GM08714 (cell line): ENCODE results near the gene SVOPL.

Source experiments
- H3K4me3 ChIP-seq: fragments of 200-500 bp; sonication (Bioruptor generic); 2 replicates; pipeline ENCODE4 v1.5.1; 2014; ENCODE audit warnings: mild to moderate bottlenecking, low read length, inconsistent platforms
- ZNF274 ChIP-seq: IDR thresholded peaks from 2 replicates; pipeline ENCODE4 v1.6.1; 2012; ENCODE audit warnings: mild to moderate bottlenecking, low read depth, low read length

SVOPL gene

GRCh38 chr7:138618506-138618905 lies 82.7 kb downstream of the SVOPL start:
- TF ChIP-seq ZNF274 = no peak
- no peak overlapping the region for H3K4me3 ChIP-seq

- no peak for TF ChIP-seq ZNF274
These were observed 85.1 kb downstream of the SVOPL start for GRCh38 chr7:138616085-138616484.

GRCh38 chr7:138613630-138614029 lies 87.5 kb downstream of the SVOPL start:
- H3K4me3 ChIP-seq = no peak overlapping the region
- TF ChIP-seq ZNF274 = no peak

More at GRCh38 chr7:138616085-138616484, 85.1 kb downstream of the SVOPL start:
- no peak overlapping the region for H3K4me3 ChIP-seq

GRCh38 chr7:138610671-138611170 lies 90.4 kb downstream of the SVOPL start:
- no peak for TF ChIP-seq ZNF274
- H3K4me3 ChIP-seq = no peak overlapping the region

- H3K4me3 ChIP-seq = no peak overlapping the region
- TF ChIP-seq ZNF274 = no peak
These were observed 92.9 kb downstream of the SVOPL start for GRCh38 chr7:138608275-138608674.

- no peak overlapping the region for H3K4me3 ChIP-seq
- no peak for TF ChIP-seq ZNF274
These were observed 93.7 kb downstream of the SVOPL start for GRCh38 chr7:138607216-138608126.

- no peak overlapping the region for H3K4me3 ChIP-seq
- no peak for TF ChIP-seq ZNF274
These were observed 94.9 kb downstream of the SVOPL start for GRCh38 chr7:138606236-138606635.

GRCh38 chr7:138603549-138604318 lies 97.4 kb downstream of the SVOPL start:
- no peak for TF ChIP-seq ZNF274

GRCh38 chr7:138602451-138602850 lies 98.7 kb downstream of the SVOPL start:
- TF ChIP-seq ZNF274 = no peak
- H3K4me3 ChIP-seq = no peak overlapping the region

More at GRCh38 chr7:138603549-138604318, 97.4 kb downstream of the SVOPL start:
- no peak overlapping the region for H3K4me3 ChIP-seq

GRCh38 chr7:138595454-138595853 lies 105.7 kb downstream of the SVOPL start:
- no peak overlapping the region for H3K4me3 ChIP-seq
- TF ChIP-seq ZNF274 = no peak

GRCh38 chr7:138590154-138590553 lies 111.0 kb downstream of the SVOPL start:
- no peak overlapping the region for H3K4me3 ChIP-seq
- no peak for TF ChIP-seq ZNF274

- TF ChIP-seq ZNF274 = no peak
- H3K4me3 ChIP-seq = no peak overlapping the region
These were observed 112.2 kb downstream of the SVOPL start for GRCh38 chr7:138588986-138589385.

GRCh38 chr7:138587485-138587884 lies 113.7 kb downstream of the SVOPL start:
- no peak for TF ChIP-seq ZNF274

GRCh38 chr7:138585283-138585993 lies 115.7 kb downstream of the SVOPL start:
- TF ChIP-seq ZNF274 = no peak
- H3K4me3 ChIP-seq = no peak overlapping the region

More at GRCh38 chr7:138587485-138587884, 113.7 kb downstream of the SVOPL start:
- H3K4me3 ChIP-seq = no peak overlapping the region

GRCh38 chr7:138584696-138585095 lies 116.5 kb downstream of the SVOPL start:
- H3K4me3 ChIP-seq = no peak overlapping the region
- TF ChIP-seq ZNF274 = no peak
